A673 (cell line): ENCODE results near the gene PLAC8. TPM values are rescaled to one million over a fixed set of nuclear protein-coding genes. Genes with fewer than 3 reads are reported as not detected.
"Not testable (repeated sequence)": the region's sequence is repeated elsewhere in the genome, so short reads cannot be mapped to it uniquely, and the experiment has no call there.

Experiments used
- BruUV-seq: library from RNA; stranded (reverse); fragments of 400-500 nt; replicated peaks from 2 replicates; lab custom pipeline; 2021; lab: Mats Ljungman, UMichigan
- CTCF ChIA-PET: fragments of 300-600 bp; sonication (Branson Sonifier 250); formaldehyde crosslinking; loops from one replicate; lab custom pipeline; 2022; ENCODE audit warnings: antibody characterized with exemption; lab: Charles Lee
- POLR2A ChIA-PET: fragments of 300-600 bp; sonication (Branson Sonifier 250); formaldehyde crosslinking; loops from one replicate; lab custom pipeline; 2022; ENCODE audit warnings: antibody characterized with exemption; ENCODE audit not compliant: low non-redundant PET; lab: Charles Lee
- DNase-seq: peaks from one replicate; pipeline ENCODE4 v3.0.0-alpha.2; 2015; ENCODE audit warnings: low spot score
- H3K27ac ChIP-seq: fragments of 200-600 bp; sonication (generic); 2 replicates; pipeline ENCODE4 v1.5.1; 2016; ENCODE audit warnings: mixed run types, low read depth, mild to moderate bottlenecking, mixed read lengths, antibody characterized with exemption, low read length; ENCODE audit not compliant: poor library complexity, severe bottlenecking
- H3K27me3 ChIP-seq: fragments of 200-600 bp; sonication (generic); replicated peaks from 2 replicates; pipeline ENCODE4 v1.6.1; 2017; ENCODE audit warnings: mixed run types, low read depth, mild to moderate bottlenecking, mixed read lengths, antibody characterized with exemption, low read length; ENCODE audit not compliant: insufficient read depth, poor library complexity
- H3K36me3 ChIP-seq: fragments of 200-600 bp; sonication (generic); 2 replicates; pipeline ENCODE4 v1.6.1; 2016; ENCODE audit warnings: mixed run types, mild to moderate bottlenecking, mixed read lengths, antibody characterized with exemption, low read length; ENCODE audit not compliant: insufficient read depth, poor library complexity, severe bottlenecking
- H3K4me1 ChIP-seq: fragments of 200-600 bp; sonication (generic); 2 replicates; pipeline ENCODE4 v1.6.1; 2017; ENCODE audit warnings: mixed run types, mild to moderate bottlenecking, mixed read lengths, antibody characterized with exemption, low read length; ENCODE audit not compliant: insufficient read depth, poor library complexity, severe bottlenecking
- H3K4me3 ChIP-seq: fragments of 200-600 bp; sonication (generic); 2 replicates; pipeline ENCODE4 v1.5.1; 2016; ENCODE audit warnings: low read depth, mixed run types, mild to moderate bottlenecking, mixed read lengths, low read length; ENCODE audit not compliant: poor library complexity, severe bottlenecking
- H3K9me3 ChIP-seq: fragments of 200-600 bp; sonication (generic); 2 replicates; pipeline ENCODE4 v1.6.1; 2016; ENCODE audit warnings: mixed run types, low read depth, mild to moderate bottlenecking, mixed read lengths, antibody characterized with exemption, low read length; ENCODE audit not compliant: poor library complexity, severe bottlenecking
- EZH2 ChIP-seq: fragments of 200-600 bp; sonication (generic); IDR thresholded peaks from 2 replicates; pipeline ENCODE4 v1.6.1; 2017; ENCODE audit warnings: borderline replicate concordance, low read depth, mild to moderate bottlenecking, mixed read lengths, antibody characterized with exemption, low read length; ENCODE audit not compliant: poor library complexity, severe bottlenecking
- intact Hi-C: fragments of 100-400 bp; cut with micrococcal nuclease; formaldehyde crosslinking; loops from one replicate; pipeline ENCODE4 v1.10.0; 2022; ENCODE audit not compliant: unreplicated experiment
- total RNA-seq: library from RNA; stranded (reverse); gene quantifications from 2 replicates; pipeline ENCODE4 v1.2.3, GENCODE V29; 2021
- TF ChIP-seq, protein P1 (sequence below): fragments of 300-800, 200-600 bp; sonication (generic); conservative IDR thresholded peaks from 2 replicates; pipeline ENCODE4 v1.5.1; 2017; ENCODE audit warnings: low read depth, mild to moderate bottlenecking, antibody characterized with exemption, low read length, moderate library complexity, mixed read lengths

Gene PLAC8
- total RNA-seq, 1 experiment from 2014 or later = 0.41 TPM

DNA sequence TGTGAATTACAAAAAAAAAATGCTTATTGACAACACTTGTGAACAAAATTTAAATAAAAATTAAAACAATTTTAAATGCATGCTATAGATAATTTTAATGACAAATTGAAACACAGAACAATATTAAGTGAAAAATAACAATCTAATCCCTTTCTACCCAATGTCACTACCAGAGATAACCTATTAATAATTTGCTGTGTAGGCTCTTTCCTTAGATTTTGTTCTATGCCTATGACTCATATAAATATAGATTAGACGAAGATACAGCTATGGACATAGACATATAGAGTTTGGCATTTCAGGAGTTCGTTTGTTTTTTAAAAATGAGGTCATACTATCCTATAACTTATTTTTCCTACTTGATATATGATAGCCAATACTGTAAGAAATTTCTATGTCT lies 18.1 kb downstream of the PLAC8 start:
- H3K36me3 ChIP-seq = no peaks in the 10 kb centered on the region
- POLR2A ChIA-PET = no interaction called here
- H3K27me3 ChIP-seq = no peaks in the 10 kb centered on the region
- DNase-seq = no peak
- intact Hi-C loops = no loop called here
- no peaks in the 10 kb centered on the region for H3K4me1 ChIP-seq
- TF ChIP-seq, protein P1, sequence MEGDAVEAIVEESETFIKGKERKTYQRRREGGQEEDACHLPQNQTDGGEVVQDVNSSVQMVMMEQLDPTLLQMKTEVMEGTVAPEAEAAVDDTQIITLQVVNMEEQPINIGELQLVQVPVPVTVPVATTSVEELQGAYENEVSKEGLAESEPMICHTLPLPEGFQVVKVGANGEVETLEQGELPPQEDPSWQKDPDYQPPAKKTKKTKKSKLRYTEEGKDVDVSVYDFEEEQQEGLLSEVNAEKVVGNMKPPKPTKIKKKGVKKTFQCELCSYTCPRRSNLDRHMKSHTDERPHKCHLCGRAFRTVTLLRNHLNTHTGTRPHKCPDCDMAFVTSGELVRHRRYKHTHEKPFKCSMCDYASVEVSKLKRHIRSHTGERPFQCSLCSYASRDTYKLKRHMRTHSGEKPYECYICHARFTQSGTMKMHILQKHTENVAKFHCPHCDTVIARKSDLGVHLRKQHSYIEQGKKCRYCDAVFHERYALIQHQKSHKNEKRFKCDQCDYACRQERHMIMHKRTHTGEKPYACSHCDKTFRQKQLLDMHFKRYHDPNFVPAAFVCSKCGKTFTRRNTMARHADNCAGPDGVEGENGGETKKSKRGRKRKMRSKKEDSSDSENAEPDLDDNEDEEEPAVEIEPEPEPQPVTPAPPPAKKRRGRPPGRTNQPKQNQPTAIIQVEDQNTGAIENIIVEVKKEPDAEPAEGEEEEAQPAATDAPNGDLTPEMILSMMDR = no peak
- no peak for TF ChIP-seq EZH2
- no peak overlapping the region for H3K27ac ChIP-seq
- BruUV-seq = no TSS peak
- no peak overlapping the region for H3K4me3 ChIP-seq
- CTCF ChIA-PET = no interaction called here
- no peaks in the 10 kb centered on the region for H3K9me3 ChIP-seq

DNA sequence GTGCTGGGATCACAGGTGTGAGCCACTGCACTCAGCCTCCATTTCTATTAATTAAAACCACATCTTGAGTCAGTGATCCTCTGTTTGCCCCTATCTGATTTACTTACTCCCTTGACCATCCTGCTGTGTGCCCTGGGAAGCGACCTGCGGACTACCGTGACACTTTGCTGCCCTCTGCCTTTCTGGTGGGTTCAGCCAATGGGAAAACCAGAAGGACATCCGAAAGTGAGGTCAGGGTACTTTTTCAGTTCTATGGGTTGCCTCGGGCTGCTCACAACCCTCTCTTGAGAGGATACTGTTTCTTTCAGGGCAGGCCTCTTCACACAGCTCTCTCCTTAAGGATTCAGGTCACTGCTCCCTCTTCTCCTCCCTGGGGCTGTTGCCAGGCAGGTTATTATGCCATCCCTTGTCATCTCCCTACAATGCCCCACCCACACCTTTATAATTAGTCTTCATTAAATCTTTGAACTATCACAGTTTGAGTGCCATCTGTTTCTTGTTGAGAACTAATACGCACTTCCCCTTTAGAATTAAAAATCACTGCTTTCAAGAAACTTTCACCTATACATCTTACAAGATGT lies 21.4 kb downstream of the PLAC8 start:
- no peaks in the 10 kb centered on the region for H3K36me3 ChIP-seq
- no TSS peak for BruUV-seq
- H3K9me3 ChIP-seq = no peaks in the 10 kb centered on the region
- no peak for DNase-seq
- H3K27ac ChIP-seq = no peak overlapping the region
- ChIA-PET CTCF (no interaction called here), POLR2A (no interaction called here)
- TF ChIP-seq, protein P1 = no peak
- TF ChIP-seq EZH2 = no peak
- no peaks in the 10 kb centered on the region for H3K4me1 ChIP-seq
- H3K4me3 ChIP-seq = no peak overlapping the region
- no peaks in the 10 kb centered on the region for H3K27me3 ChIP-seq
- intact Hi-C loops = no loop called here

DNA sequence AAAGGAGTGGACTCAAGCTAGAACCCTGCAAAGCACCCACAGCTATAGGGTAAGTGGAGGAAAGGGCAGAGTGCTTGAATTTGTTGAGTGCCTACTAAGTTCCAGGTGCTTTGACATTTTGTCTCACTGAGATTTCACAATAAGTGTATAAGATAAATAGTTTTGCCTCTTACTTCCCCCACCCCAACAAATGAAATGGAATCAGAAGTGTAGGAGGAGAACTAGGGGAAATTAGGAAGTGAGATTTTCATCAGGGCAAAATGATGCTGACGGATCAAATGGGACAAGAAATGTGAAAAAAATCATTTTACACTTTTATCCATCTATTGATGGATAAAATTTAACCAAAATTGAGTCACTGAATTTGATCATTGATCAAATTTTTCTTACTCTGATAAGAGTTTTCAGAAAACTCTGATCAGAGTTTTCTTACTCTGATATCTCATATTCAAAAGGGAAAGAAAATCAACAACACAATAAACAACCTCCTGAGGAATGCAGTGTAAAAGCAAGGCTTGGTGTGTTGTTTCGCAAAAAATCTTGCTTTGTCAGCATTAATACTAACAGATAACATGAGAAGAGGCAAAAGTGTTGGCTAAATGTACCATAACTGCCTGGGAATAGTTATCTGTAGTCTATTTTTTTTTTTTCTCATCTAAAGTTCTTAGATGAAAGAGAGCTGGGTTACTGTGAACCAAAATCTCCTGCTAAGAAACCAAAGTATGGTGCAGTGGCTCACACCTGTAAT lies 24.9 kb downstream of the PLAC8 start:
- no TSS peak for BruUV-seq
- H3K9me3 ChIP-seq = no peaks in the 10 kb centered on the region
- ChIA-PET POLR2A (no interaction called here), CTCF (no interaction called here)
- H3K27me3 ChIP-seq = no peaks in the 10 kb centered on the region
- no peak overlapping the region for H3K27ac ChIP-seq
- TF ChIP-seq EZH2 = no peak
- TF ChIP-seq, protein P1 = no peak
- H3K4me3 ChIP-seq = no peak overlapping the region
- DNase-seq = no peak
- no peaks in the 10 kb centered on the region for H3K4me1 ChIP-seq
- intact Hi-C loops = no loop called here
- H3K36me3 ChIP-seq = no peaks in the 10 kb centered on the region

DNA sequence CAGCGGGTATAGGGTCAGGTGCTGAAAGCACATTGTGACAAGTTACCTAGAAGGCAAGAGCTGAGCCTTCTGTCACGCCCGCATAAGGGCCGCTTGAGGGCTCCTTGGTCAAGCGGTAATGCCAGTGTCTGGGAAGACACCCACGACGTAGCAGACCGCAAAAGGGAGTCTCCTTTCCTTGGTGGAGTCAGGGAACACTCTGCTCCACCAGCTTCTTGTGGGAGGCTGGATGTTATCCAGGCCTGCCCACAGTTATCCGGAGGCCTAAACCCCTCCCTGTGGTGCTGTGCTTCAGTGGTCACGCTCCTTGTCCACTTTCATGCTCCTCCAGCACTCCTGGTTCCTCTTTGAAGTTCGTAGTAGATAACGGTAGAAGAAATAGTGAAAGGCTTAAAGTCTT lies 29.6 kb downstream of the PLAC8 start:
- BruUV-seq, CTCF ChIA-PET, H3K4me1 ChIP-seq, DNase-seq, H3K27ac ChIP-seq, intact Hi-C loops, POLR2A ChIA-PET, H3K9me3 ChIP-seq, H3K4me3 ChIP-seq, H3K27me3 ChIP-seq, H3K36me3 ChIP-seq: not testable (repeated sequence)
